Memory B cell (primary cell): ENCODE measurements around the gene INSIG1.

Source experiments
- ATAC-seq: fragments of 150-1000 bp; cut with Tn5 transposase; 2 replicates; pipeline ENCODE4 v1.10.0; 2021; ENCODE audit warnings: low read depth, mild to moderate bottlenecking, moderate library complexity
- DNase-seq, 2 donors: peaks; one replicate each; pipeline ENCODE4 v3.0.0; 2022; ENCODE audit warnings: low spot score in 2 of 2
- H3K27ac Mint-ChIP-seq: one replicate; pipeline ENCODE4 v1.8.0; 2022; ENCODE audit warnings: mild to moderate bottlenecking, moderate library complexity, mixed read lengths
- H3K27me3 Mint-ChIP-seq: one replicate; pipeline ENCODE4 v1.8.0; 2022; ENCODE audit warnings: mixed read lengths
- H3K36me3 Mint-ChIP-seq: one replicate; pipeline ENCODE4 v1.8.0; 2022; ENCODE audit warnings: mild to moderate bottlenecking, mixed read lengths
- H3K4me1 Mint-ChIP-seq: one replicate; pipeline ENCODE4 v1.8.0; 2022; ENCODE audit warnings: mixed read lengths
- H3K4me3 Mint-ChIP-seq: one replicate; pipeline ENCODE4 v1.8.0; 2022; ENCODE audit warnings: mild to moderate bottlenecking, moderate library complexity, mixed read lengths
- H3K9me3 Mint-ChIP-seq: one replicate; pipeline ENCODE4 v1.8.0; 2022; ENCODE audit warnings: mixed read lengths

Gene INSIG1

GRCh38 chr7:155355745-155356144, 58.1 kb downstream of the INSIG1 start:
- Mint-ChIP-seq H3K4me1 (peaks cover 19% of the 10 kb centered on the region), H3K4me3 (no peak overlapping the region), H3K27me3 (peaks cover 38% of the 10 kb centered on the region), H3K27ac (no peak overlapping the region), H3K9me3 (peaks cover 3% of the 10 kb centered on the region), H3K36me3 (peaks cover 1% of the 10 kb centered on the region)
- ATAC-seq, result no peak
- no peak for DNase-seq

- DNase-seq (no peak), ATAC-seq (no peak)
- H3K9me3 Mint-ChIP-seq, result peaks cover 3% of the 10 kb centered on the region
- H3K4me3 Mint-ChIP-seq, result no peak overlapping the region
- peaks cover 1% of the 10 kb centered on the region for H3K36me3 Mint-ChIP-seq
- H3K27ac Mint-ChIP-seq, result no peak overlapping the region
- peaks cover 26% of the 10 kb centered on the region for H3K4me1 Mint-ChIP-seq
- peaks cover 33% of the 10 kb centered on the region for H3K27me3 Mint-ChIP-seq
Measured at GRCh38 chr7:155356323-155357105, 58.8 kb downstream of the INSIG1 start.

GRCh38 chr7:155357573-155358041, 59.9 kb downstream of the INSIG1 start:
- H3K27ac Mint-ChIP-seq, result no peak overlapping the region
- DNase-seq, result no peak
- H3K4me3 Mint-ChIP-seq, result no peak overlapping the region
- H3K36me3 Mint-ChIP-seq, result peaks cover 1% of the 10 kb centered on the region
- H3K4me1 Mint-ChIP-seq, result peaks cover 29% of the 10 kb centered on the region
- ATAC-seq, result no peak
- peaks cover 29% of the 10 kb centered on the region for H3K27me3 Mint-ChIP-seq
- peaks cover 3% of the 10 kb centered on the region for H3K9me3 Mint-ChIP-seq

GRCh38 chr7:155358066-155358947, 60.6 kb downstream of the INSIG1 start:
- peaks cover 30% of the 10 kb centered on the region for H3K4me1 Mint-ChIP-seq
- ATAC-seq, result no peak
- peaks cover 29% of the 10 kb centered on the region for H3K27me3 Mint-ChIP-seq
- no peak overlapping the region for H3K4me3 Mint-ChIP-seq
- peaks cover 3% of the 10 kb centered on the region for H3K9me3 Mint-ChIP-seq
- DNase-seq, result no peak
- H3K27ac Mint-ChIP-seq, result no peak overlapping the region
- H3K36me3 Mint-ChIP-seq, result peaks cover 1% of the 10 kb centered on the region

GRCh38 chr7:155358948-155359712, 61.5 kb downstream of the INSIG1 start:
- H3K36me3 Mint-ChIP-seq, result peaks cover 1% of the 10 kb centered on the region
- ATAC-seq, result no peak

More at GRCh38 chr7:155358948-155359712, 61.5 kb downstream of the INSIG1 start:
- Mint-ChIP-seq H3K4me1 (peaks cover 36% of the 10 kb centered on the region), H3K4me3 (no peak overlapping the region), H3K9me3 (peaks cover 3% of the 10 kb centered on the region), H3K27me3 (peaks cover 29% of the 10 kb centered on the region), H3K27ac (no peak overlapping the region)
- DNase-seq, result no peak
